Right lobe of liver (tissue), 6 donors: ENCODE data around the gene GSTM2. TPM values are rescaled to one million over a fixed set of nuclear protein-coding genes. Genes with fewer than 3 reads are reported as not detected.

Experiments used
- ATAC-seq, 4 donors: fragments of 200-7000 bp; cut with Tn5 transposase; one replicate each; pipeline ENCODE4 v1.9.1; 2020; ENCODE audit warnings: mild to moderate bottlenecking in 4 of 4, moderate library complexity in 4 of 4
- DNase-seq, 3 donors: peaks; one replicate each; pipeline ENCODE4 v3.0.0-alpha.2; 2020
- H3K27ac ChIP-seq, 3 donors: fragments of 200-600 bp; one replicate each; pipeline ENCODE4 v1.8.0; 2022
- H3K27me3 ChIP-seq, 2 donors: fragments of 200-600 bp; one replicate each; pipeline ENCODE4 v1.8.0; 2022
- H3K36me3 ChIP-seq, 4 donors: fragments of 200-600 bp; sonication (generic) in 1 of 4; one replicate each; pipeline versions ENCODE4 v1.5.1 to v1.8.0; 2017 to 2022; ENCODE audit warnings: control low read depth in 1 of 4
- H3K4me1 ChIP-seq, 4 donors: fragments of 200-600 bp; sonication (generic) in 1 of 4; one replicate each; pipeline versions ENCODE4 v1.5.1 to v1.8.0; 2017 to 2022; ENCODE audit warnings: control low read depth in 1 of 4
- H3K4me3 ChIP-seq, 3 donors: fragments of 200-600 bp; one replicate each; pipeline ENCODE4 v1.8.0; 2022
- H3K9me3 ChIP-seq, 4 donors: fragments of 200-600 bp; sonication (generic) in 1 of 4; one replicate each; pipeline versions ENCODE4 v1.5.1 to v1.8.0; 2017 to 2022; ENCODE audit warnings: control low read depth in 1 of 4
- POLR2A ChIP-seq: fragments of 450-650 bp; IDR thresholded peaks from one replicate; pipeline ENCODE4 v1.6.1; 2017; ENCODE audit warnings: antibody characterized with exemption, mild to moderate bottlenecking
- WGBS: methylation state at CpG from one replicate; pipeline ENCODE4 v1.1.6; 2018; ENCODE audit warnings: low coverage, low lambda C conversion rate; ENCODE audit not compliant: insufficient coverage; ENCODE audit errors: missing lambda C conversion rate; 5-methylcytosine and 5-hydroxymethylcytosine counted together
- intact Hi-C, 2 donors: fragments of 100-400 bp; cut with DNase I; formaldehyde crosslinking; loops; one replicate each; pipeline versions ENCODE4 v1.11.2 to v1.14.1; 2022
- total RNA-seq, 6 experiments: library from RNA; depleted of rRNA in 2 of 6; stranded (reverse); fragments of >200 nt in 2 of 6; fragmentation: NEBNext Ultra II Directional in 3 of 6; extraction: Animal tissue kit (Norgen Biotek cat#: 25700) in 3 of 6; gene quantifications; one replicate each; pipeline versions ENCODE4 v1.1.0 to v1.2.4, GENCODE V29; 2016 to 2023
- TF ChIP-seq, protein P1 (sequence below), 4 donors: fragments of 200-600 bp in 3 of 4; fragments of 450-650 bp in 1 of 4; IDR thresholded peaks; one replicate each; pipeline versions ENCODE4 v1.5.1 to v1.8.0; 2016 to 2022; ENCODE audit warnings: antibody characterized with exemption in 4 of 4, mild to moderate bottlenecking in 2 of 4
- donor health status: DM: no; HTN: yes; CAD: no.
- donor health status: DM: no; HTN: no; CAD: no.
- donor health status: DM: no; HTN: no; CAD: no.
- donor health status: DM: no; HTN: yes; CAD: no.
- donor health status: DM: no; HTN: yes; CAD: no.

GSTM2 gene
- total RNA-seq, 6 experiments from 2014 or later, result 4.4 to 16.0 (median 12.7) TPM

GRCh38 chr1:109631513-109632505 lies 36.0 kb upstream of the GSTM2 start:
- Histone ChIP-seq H3K4me3 (no peak overlapping the region), H3K27me3 (no peaks in the 10 kb centered on the region), H3K9me3 (no peaks in the 10 kb centered on the region), H3K36me3 (peaks cover 0 to 38% (median 13%) of the 10 kb centered on the region in 4 donors), H3K4me1 (peaks cover 0 to 10% (median 0%) of the 10 kb centered on the region in 4 donors), H3K27ac (no peak overlapping the region)
- intact Hi-C loops, result no loop called here
- DNase-seq, result no peak
- WGBS, result 74% methylated on average over 5 of the region's 16 CpGs
- TF ChIP-seq, protein P1, sequence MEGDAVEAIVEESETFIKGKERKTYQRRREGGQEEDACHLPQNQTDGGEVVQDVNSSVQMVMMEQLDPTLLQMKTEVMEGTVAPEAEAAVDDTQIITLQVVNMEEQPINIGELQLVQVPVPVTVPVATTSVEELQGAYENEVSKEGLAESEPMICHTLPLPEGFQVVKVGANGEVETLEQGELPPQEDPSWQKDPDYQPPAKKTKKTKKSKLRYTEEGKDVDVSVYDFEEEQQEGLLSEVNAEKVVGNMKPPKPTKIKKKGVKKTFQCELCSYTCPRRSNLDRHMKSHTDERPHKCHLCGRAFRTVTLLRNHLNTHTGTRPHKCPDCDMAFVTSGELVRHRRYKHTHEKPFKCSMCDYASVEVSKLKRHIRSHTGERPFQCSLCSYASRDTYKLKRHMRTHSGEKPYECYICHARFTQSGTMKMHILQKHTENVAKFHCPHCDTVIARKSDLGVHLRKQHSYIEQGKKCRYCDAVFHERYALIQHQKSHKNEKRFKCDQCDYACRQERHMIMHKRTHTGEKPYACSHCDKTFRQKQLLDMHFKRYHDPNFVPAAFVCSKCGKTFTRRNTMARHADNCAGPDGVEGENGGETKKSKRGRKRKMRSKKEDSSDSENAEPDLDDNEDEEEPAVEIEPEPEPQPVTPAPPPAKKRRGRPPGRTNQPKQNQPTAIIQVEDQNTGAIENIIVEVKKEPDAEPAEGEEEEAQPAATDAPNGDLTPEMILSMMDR (IDR thresholded peaks at IDR 0.05), result no peak
- TF ChIP-seq POLR2A, result no peak
- ATAC-seq, result no peak

- Histone ChIP-seq H3K27ac (no peak overlapping the region), H3K9me3 (no peaks in the 10 kb centered on the region), H3K36me3 (peaks cover 0 to 31% (median 9%) of the 10 kb centered on the region in 4 donors), H3K4me3 (no peak overlapping the region), H3K4me1 (peaks cover 0 to 10% (median 0%) of the 10 kb centered on the region in 4 donors), H3K27me3 (no peaks in the 10 kb centered on the region)
- WGBS, result 65% methylated on average over 3 of the region's 5 CpGs
- TF ChIP-seq, protein P1 (IDR thresholded peaks at IDR 0.05), result no peak
- TF ChIP-seq POLR2A, result no peak
- DNase-seq (no peak), ATAC-seq (no peak)
- intact Hi-C loops, result no loop called here
Measured at GRCh38 chr1:109632671-109633346, 35.0 kb upstream of the GSTM2 start.

DNA sequence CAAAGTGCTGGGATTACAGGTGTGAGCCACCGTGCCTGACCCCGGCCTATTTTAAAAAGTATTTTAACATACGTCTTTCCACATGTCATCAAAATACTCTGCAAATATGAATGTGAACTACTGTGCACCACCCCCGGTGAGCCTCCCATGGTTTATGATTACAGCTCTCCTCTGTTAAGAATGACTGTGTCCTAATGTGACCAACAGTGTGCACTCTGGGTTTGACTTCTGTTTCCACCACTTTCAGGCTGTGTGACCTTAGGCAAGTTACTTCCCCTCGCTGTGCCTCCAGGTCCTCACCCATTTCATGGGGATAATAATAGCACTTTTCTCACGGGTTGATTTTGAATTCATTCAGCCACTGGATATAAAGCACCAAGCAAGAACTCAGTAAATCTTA lies 33.6 kb upstream of the GSTM2 start:
- 76% methylated on average over 6 of the region's 6 CpGs for WGBS
- Histone ChIP-seq H3K4me3 (no peak overlapping the region), H3K27ac (no peak overlapping the region), H3K4me1 (peaks cover 0 to 10% (median 0%) of the 10 kb centered on the region in 4 donors), H3K27me3 (no peaks in the 10 kb centered on the region), H3K9me3 (no peaks in the 10 kb centered on the region), H3K36me3 (peaks cover 0 to 17% (median 8%) of the 10 kb centered on the region in 4 donors)
- DNase-seq, result no peak
- no peak for ATAC-seq
- intact Hi-C loops, result no loop called here
- no peak for TF ChIP-seq POLR2A
- TF ChIP-seq, protein P1 (IDR thresholded peaks at IDR 0.05), result no peak

DNA sequence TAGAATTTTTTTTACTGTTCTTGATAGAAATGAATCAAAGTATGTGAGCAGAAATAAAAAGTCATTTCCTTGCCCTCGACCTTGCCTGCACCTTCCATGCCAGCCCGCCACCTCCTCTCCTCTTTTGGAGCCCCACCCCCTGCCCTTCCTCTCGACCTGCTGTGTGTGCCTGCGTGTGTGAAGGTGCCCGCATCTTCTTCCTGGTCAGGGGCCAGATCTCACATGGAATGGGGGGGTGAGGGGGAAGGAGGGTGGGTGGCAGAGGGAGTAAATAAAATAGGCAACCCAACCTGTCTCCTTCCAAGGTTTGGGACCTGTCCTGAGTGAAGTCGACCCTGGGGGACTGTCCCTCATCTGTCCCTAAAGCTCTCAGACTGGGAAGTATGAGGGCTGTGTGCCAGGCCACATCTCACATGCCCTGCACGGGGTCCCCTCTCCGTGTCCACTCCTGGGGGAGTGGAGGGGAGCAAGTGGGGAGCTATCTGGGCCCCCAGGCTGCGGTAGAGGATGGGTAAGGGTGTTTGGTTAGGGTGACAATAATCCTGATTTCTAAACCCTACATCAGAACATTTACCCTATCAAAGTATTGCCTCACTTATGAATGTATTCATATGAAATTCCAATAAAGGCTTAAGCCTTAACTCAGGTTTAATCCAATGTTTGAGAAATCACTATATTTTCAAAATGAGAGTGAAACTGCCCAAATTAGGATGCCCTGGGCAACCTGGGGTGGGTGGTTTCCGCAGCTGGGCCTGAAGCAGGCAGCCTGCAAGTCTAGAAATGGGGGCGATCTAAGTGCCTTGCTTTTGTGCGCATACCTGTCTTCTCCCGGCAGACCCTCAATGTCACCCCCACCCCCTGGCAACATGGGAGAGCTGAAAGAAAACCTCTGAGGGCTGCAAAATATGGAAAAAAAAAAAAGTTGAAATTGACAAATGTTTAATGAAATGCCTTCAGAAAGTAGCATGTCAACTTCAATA lies 32.8 kb upstream of the GSTM2 start:
- ATAC-seq, result no peak
- Histone ChIP-seq H3K9me3 (no peaks in the 10 kb centered on the region), H3K36me3 (peaks cover 0 to 16% (median 6%) of the 10 kb centered on the region in 4 donors), H3K27me3 (no peaks in the 10 kb centered on the region), H3K4me1 (peaks cover 0 to 10% (median 0%) of the 10 kb centered on the region in 4 donors), H3K27ac (no peak overlapping the region), H3K4me3 (no peak overlapping the region)
- DNase-seq, result no peak
- TF ChIP-seq, protein P1 (IDR thresholded peaks at IDR 0.05), result no peak
- TF ChIP-seq POLR2A, result no peak
- intact Hi-C loops, result loop anchor here in 1 of 2 donors (5.0 kb wide), 1 partner anchor 148 kb away; no protein-coding TSS in a partner anchor
- 65% methylated on average over 11 of the region's 13 CpGs for WGBS
